ENCODE results near the gene BSN.

Gene BSN

GRCh38 chr3:49535971-49536874 lies 18.1 kb upstream of the BSN start:
- TF ChIP-seq CTCF (IDR thresholded peaks at IDR 0.05; ENCODE audit: insufficient read depth, missing control alignments), result no peak
- DNase-seq (ENCODE audit: insufficient read length, low spot score) (no peak), FAIRE-seq (no peak)

GRCh38 chr3:49536875-49537533 lies 17.3 kb upstream of the BSN start:
- no peak for TF ChIP-seq CTCF (IDR thresholded peaks at IDR 0.05; ENCODE audit: insufficient read depth, missing control alignments)
- no peak for FAIRE-seq
- no peak for DNase-seq (ENCODE audit: insufficient read length, low spot score)

GRCh38 chr3:49539659-49540560 lies 14.4 kb upstream of the BSN start:
- TF ChIP-seq CTCF (IDR thresholded peaks at IDR 0.05; ENCODE audit: insufficient read depth, missing control alignments), result peak; percentile 90
- FAIRE-seq, result no peak

GRCh38 chr3:49552087-49552486 lies 2.2 kb upstream of the BSN start:
- no peak for TF ChIP-seq CTCF (IDR thresholded peaks at IDR 0.05; ENCODE audit: insufficient read depth, missing control alignments)
- FAIRE-seq, result no peak
- DNase-seq (ENCODE audit: insufficient read length, low spot score), result no peak

More at GRCh38 chr3:49539659-49540560, 14.4 kb upstream of the BSN start:
- DNase-seq (ENCODE audit: insufficient read length, low spot score), result peak; percentile 86

- TF ChIP-seq CTCF (IDR thresholded peaks at IDR 0.05; ENCODE audit: insufficient read depth, missing control alignments), result no peak
- no peak for DNase-seq (ENCODE audit: insufficient read length, low spot score)
- no peak for FAIRE-seq
Observed at GRCh38 chr3:49553324-49553691, 969 bp upstream of the BSN start.

- no peak for TF ChIP-seq CTCF (IDR thresholded peaks at IDR 0.05; ENCODE audit: insufficient read depth, missing control alignments)
- DNase-seq (ENCODE audit: insufficient read length, low spot score) (no peak), FAIRE-seq (no peak)
Observed at GRCh38 chr3:49554633-49555265, 472 bp downstream of the BSN start.

Measured in D721Med (cell line).